Parathyroid adenoma (tissue), 2 donors: ENCODE results near the gene PLPPR2.
"Not testable (repeated sequence)": the region's sequence is repeated elsewhere in the genome, so short reads cannot be mapped to it uniquely, and the experiment has no call there.

Source experiments
- H2AFZ ChIP-seq: fragments of 300-600 bp; sonication (generic); one replicate; pipeline ENCODE4 v1.7.0; 2017; ENCODE audit warnings: antibody characterized with exemption, mild to moderate bottlenecking
- H3K27ac ChIP-seq: fragments of 300-600 bp; sonication (generic); one replicate; pipeline ENCODE4 v1.7.0; 2017
- H3K27me3 ChIP-seq: fragments of 300-600 bp; sonication (generic); one replicate; pipeline ENCODE4 v1.7.0; 2017; ENCODE audit warnings: low read length; ENCODE audit not compliant: control insufficient read depth, insufficient read depth
- H3K36me3 ChIP-seq: fragments of 300-600 bp; sonication (generic); one replicate; pipeline ENCODE4 v1.7.0; 2017; ENCODE audit warnings: low read length; ENCODE audit not compliant: control insufficient read depth, insufficient read depth
- H3K4me1 ChIP-seq: fragments of 300-600 bp; sonication (generic); one replicate; pipeline ENCODE4 v1.7.0; 2017; ENCODE audit warnings: control low read depth
- H3K4me2 ChIP-seq: fragments of 300-600 bp; sonication (generic); one replicate; pipeline ENCODE4 v1.7.0; 2017; ENCODE audit warnings: low read length
- H3K4me3 ChIP-seq: fragments of 300-600 bp; sonication (generic); one replicate; pipeline ENCODE4 v1.7.0; 2017; ENCODE audit warnings: low read depth, low read length
- H3K79me2 ChIP-seq: fragments of 300-600 bp; sonication (generic); one replicate; pipeline ENCODE4 v1.7.0; 2017; ENCODE audit warnings: control low read depth
- H3K9ac ChIP-seq: fragments of 300-600 bp; sonication (generic); one replicate; pipeline ENCODE4 v1.7.0; 2017; ENCODE audit warnings: mild to moderate bottlenecking
- H3K9me3 ChIP-seq: fragments of 300-600 bp; sonication (generic); one replicate; pipeline ENCODE4 v1.7.0; 2017; ENCODE audit warnings: low read length; ENCODE audit not compliant: control insufficient read depth
- CTCF ChIP-seq: fragments of 300-600 bp; sonication (generic); IDR thresholded peaks from one replicate; pipeline ENCODE4 v1.7.0; 2017; ENCODE audit warnings: antibody characterized with exemption, mild to moderate bottlenecking
- donor health status: primary hyperparathyroidism.

Gene PLPPR2

GRCh38 chr19:11325544-11325943, 29.7 kb upstream of the PLPPR2 start:
- Histone ChIP-seq H3K4me3 (no peak overlapping the region), H3K79me2 (no peaks in the 10 kb centered on the region), H3K36me3 (no peaks in the 10 kb centered on the region), H3K9ac (no peak overlapping the region), H3K9me3 (no peaks in the 10 kb centered on the region), H3K27ac (no peak overlapping the region), H2AFZ (no peak overlapping the region), H3K4me2 (no peak overlapping the region), H3K27me3 (no peaks in the 10 kb centered on the region), H3K4me1 (peaks cover 9% of the 10 kb centered on the region)
- TF ChIP-seq CTCF = no peak

- H3K4me1 ChIP-seq = no peaks in the 10 kb centered on the region
- no peak overlapping the region for H2AFZ ChIP-seq
- TF ChIP-seq CTCF = no peak
Measured at GRCh38 chr19:11330127-11330526, 25.1 kb upstream of the PLPPR2 start.

GRCh38 chr19:11331502-11331901, 23.7 kb upstream of the PLPPR2 start:
- Histone ChIP-seq H2AFZ (no peak overlapping the region), H3K27ac (no peak overlapping the region), H3K9ac (no peak overlapping the region), H3K27me3 (no peaks in the 10 kb centered on the region), H3K4me3 (no peak overlapping the region), H3K36me3 (no peaks in the 10 kb centered on the region), H3K79me2 (no peaks in the 10 kb centered on the region), H3K4me1 (no peaks in the 10 kb centered on the region), H3K9me3 (no peaks in the 10 kb centered on the region), H3K4me2 (no peak overlapping the region)
- TF ChIP-seq CTCF = no peak

More at GRCh38 chr19:11330127-11330526, 25.1 kb upstream of the PLPPR2 start:
- Histone ChIP-seq H3K36me3 (no peaks in the 10 kb centered on the region), H3K79me2 (no peaks in the 10 kb centered on the region), H3K4me3 (no peak overlapping the region), H3K4me2 (no peak overlapping the region), H3K27ac (no peak overlapping the region), H3K9me3 (no peaks in the 10 kb centered on the region), H3K27me3 (no peaks in the 10 kb centered on the region), H3K9ac (no peak overlapping the region)

GRCh38 chr19:11332822-11333221, 22.4 kb upstream of the PLPPR2 start:
- H3K9ac ChIP-seq = no peak overlapping the region
- no peak overlapping the region for H3K4me2 ChIP-seq
- H3K4me1 ChIP-seq = no peaks in the 10 kb centered on the region
- no peak for TF ChIP-seq CTCF
- no peak overlapping the region for H3K4me3 ChIP-seq
- H3K9me3 ChIP-seq = no peaks in the 10 kb centered on the region
- no peaks in the 10 kb centered on the region for H3K27me3 ChIP-seq
- no peaks in the 10 kb centered on the region for H3K36me3 ChIP-seq
- no peak overlapping the region for H2AFZ ChIP-seq
- no peaks in the 10 kb centered on the region for H3K79me2 ChIP-seq
- no peak overlapping the region for H3K27ac ChIP-seq

GRCh38 chr19:11333838-11334237, 21.4 kb upstream of the PLPPR2 start:
- not testable (repeated sequence) for H2AFZ ChIP-seq, H3K27me3 ChIP-seq, H3K36me3 ChIP-seq, H3K79me2 ChIP-seq, H3K4me2 ChIP-seq, H3K4me1 ChIP-seq, H3K4me3 ChIP-seq, H3K27ac ChIP-seq, H3K9ac ChIP-seq, H3K9me3 ChIP-seq
